GM12872 (cell line): ENCODE measurements around the gene ARHGAP9.
A peak's percentile ranks its signal among the peaks of the same experiment; 100 is the strongest.

ENCODE experiments used
- CTCF ChIP-seq: IDR thresholded peaks from 3 replicates; pipeline ENCODE4 v1.5.1; 2011; ENCODE audit warnings: low read depth, mild to moderate bottlenecking, low read length, moderate library complexity; ENCODE audit not compliant: insufficient read depth

The ARHGAP9 gene

GRCh38 chr12:57488402-57489156 lies 8.9 kb upstream of the ARHGAP9 start:
- no peak for TF ChIP-seq CTCF

- TF ChIP-seq CTCF, result peak; percentile 59
Observed at GRCh38 chr12:57487597-57488401, 8.1 kb upstream of the ARHGAP9 start, which contains the start of gene MARS1. Gene MARS1, plus strand, starts transcription at chr12:57488068. Its CDS starts 23 bp downstream, at chr12:57488091.

- no peak for TF ChIP-seq CTCF
Observed at GRCh38 chr12:57487055-57487596, 7.5 kb upstream of the ARHGAP9 start.

- no peak for TF ChIP-seq CTCF
Observed at GRCh38 chr12:57485695-57486094, 6.0 kb upstream of the ARHGAP9 start.

- TF ChIP-seq CTCF, result no peak
Observed at GRCh38 chr12:57483466-57483865, 3.8 kb upstream of the ARHGAP9 start.

- TF ChIP-seq CTCF, result no peak
Observed at GRCh38 chr12:57481671-57482070, 2.0 kb upstream of the ARHGAP9 start.

- TF ChIP-seq CTCF, result 0 out of 3 replicates have a peak, but pooled peaks have one; percentile 8
Observed at GRCh38 chr12:57479043-57479375, 657 bp downstream of the ARHGAP9 start.
